Liver (tissue), 9 donors: Measurements from ENCODE around the gene CACNG4. TPM values are rescaled to one million over a fixed set of nuclear protein-coding genes. Genes with fewer than 3 reads are reported as not detected.

ENCODE experiments used
- DNase-seq: peaks from one replicate; pipeline ENCODE4 v3.0.0-alpha.2; 2017; ENCODE audit warnings: low spot score
- H3K27ac ChIP-seq, 2 donors: one replicate each; pipeline ENCODE4 v1.7.0; 2013; ENCODE audit warnings: inconsistent platforms in 2 of 2, low read length in 2 of 2, control low read depth in 1 of 2, low read depth in 1 of 2, mild to moderate bottlenecking in 1 of 2
- H3K27me3 ChIP-seq, 4 donors: one replicate each; pipeline versions ENCODE4 v1.6.1 to v1.7.0; 2013; ENCODE audit warnings: low read length in 3 of 4, inconsistent platforms in 1 of 4, mild to moderate bottlenecking in 1 of 4, moderate library complexity in 1 of 4; ENCODE audit not compliant: control insufficient read depth in 4 of 4, insufficient read depth in 4 of 4
- H3K36me3 ChIP-seq, 4 donors: one replicate each; pipeline versions ENCODE4 v1.6.1 to v1.7.0; 2013; ENCODE audit warnings: low read length in 3 of 4, mild to moderate bottlenecking in 3 of 4, low read depth in 1 of 4, moderate library complexity in 1 of 4; ENCODE audit not compliant: control insufficient read depth in 4 of 4, insufficient read depth in 3 of 4
- H3K4me1 ChIP-seq, 4 donors: one replicate each; pipeline versions ENCODE4 v1.6.1 to v1.7.0; 2013; ENCODE audit warnings: low read length in 3 of 4, mild to moderate bottlenecking in 3 of 4, moderate library complexity in 1 of 4; ENCODE audit not compliant: control insufficient read depth in 4 of 4, insufficient read depth in 4 of 4
- H3K4me3 ChIP-seq, 3 donors: one replicate each; pipeline versions ENCODE4 v1.6.1 to v1.7.0; 2013; ENCODE audit warnings: low read length in 3 of 3, control low read depth in 1 of 3, low read depth in 1 of 3, mild to moderate bottlenecking in 1 of 3
- H3K9ac ChIP-seq, 2 donors: one replicate each; pipeline ENCODE4 v1.7.0; 2013; ENCODE audit warnings: low read length in 2 of 2, mild to moderate bottlenecking in 2 of 2, moderate library complexity in 2 of 2, control low read depth in 1 of 2, low read depth in 1 of 2
- H3K9me3 ChIP-seq, 4 donors: one replicate each; pipeline versions ENCODE4 v1.6.1 to v1.7.0; 2013; ENCODE audit warnings: low read length in 3 of 4; ENCODE audit not compliant: control insufficient read depth in 4 of 4
- ATF3 ChIP-seq: IDR thresholded peaks from 2 replicates; pipeline ENCODE4 v1.6.1; 2016; ENCODE audit warnings: antibody characterized with exemption
- CTCF ChIP-seq: fragments of 150-350 bp; IDR thresholded peaks from 2 replicates; pipeline ENCODE4 v1.5.1; 2017; ENCODE audit warnings: improper control_type of control experiment, low read depth, low read length; ENCODE audit not compliant: missing input control
- EGR1 ChIP-seq, 2 donors: IDR thresholded peaks; 2 replicates each; pipeline ENCODE4 v1.6.1; 2016 to 2018; ENCODE audit warnings: antibody characterized with exemption in 2 of 2, low read depth in 2 of 2
- FOXA1 ChIP-seq: IDR thresholded peaks from 2 replicates; pipeline ENCODE4 v1.6.1; 2016; ENCODE audit warnings: antibody characterized with exemption
- FOXA2 ChIP-seq: IDR thresholded peaks from 2 replicates; pipeline ENCODE4 v1.6.1; 2016; ENCODE audit warnings: antibody characterized with exemption
- GABPA ChIP-seq, 2 donors: IDR thresholded peaks in 1 of 2; conservative IDR thresholded peaks in 1 of 2; 2 replicates each; pipeline ENCODE4 v1.6.1; 2016; ENCODE audit warnings: antibody characterized with exemption in 2 of 2, mild to moderate bottlenecking in 1 of 2, moderate library complexity in 1 of 2
- HNF4A ChIP-seq, 2 donors: conservative IDR thresholded peaks; 2 replicates each; pipeline ENCODE4 v1.6.1; 2016; ENCODE audit warnings: antibody characterized with exemption in 2 of 2, mild to moderate bottlenecking in 2 of 2
- HNF4G ChIP-seq: IDR thresholded peaks from 2 replicates; pipeline ENCODE4 v1.6.1; 2016; ENCODE audit warnings: antibody characterized with exemption
- JUND ChIP-seq, 2 donors: IDR thresholded peaks; 2 replicates each; pipeline ENCODE4 v1.6.1; 2016; ENCODE audit warnings: antibody characterized with exemption in 2 of 2
- MAX ChIP-seq: IDR thresholded peaks from 2 replicates; pipeline ENCODE4 v1.6.1; 2016; ENCODE audit warnings: antibody characterized with exemption
- NR2F2 ChIP-seq: IDR thresholded peaks from 2 replicates; pipeline ENCODE4 v1.6.1; 2016; ENCODE audit warnings: antibody characterized with exemption
- RAD21 ChIP-seq, 2 donors: IDR thresholded peaks; 2 replicates each; pipeline ENCODE4 v1.6.1; 2016; ENCODE audit warnings: antibody characterized with exemption in 2 of 2, mild to moderate bottlenecking in 2 of 2
- REST ChIP-seq: IDR thresholded peaks from 2 replicates; pipeline ENCODE4 v1.6.1; 2016; ENCODE audit warnings: antibody characterized with exemption, mild to moderate bottlenecking
- RXRA ChIP-seq, 2 donors: IDR thresholded peaks; 2 replicates each; pipeline ENCODE4 v1.6.1; 2017 to 2018; ENCODE audit warnings: antibody characterized with exemption in 2 of 2, mild to moderate bottlenecking in 1 of 2
- SP1 ChIP-seq: IDR thresholded peaks from 2 replicates; pipeline ENCODE4 v1.6.1; 2018; ENCODE audit warnings: antibody characterized with exemption, mild to moderate bottlenecking
- TAF1 ChIP-seq: conservative IDR thresholded peaks from 2 replicates; pipeline ENCODE4 v1.6.1; 2016; ENCODE audit warnings: antibody characterized with exemption, mild to moderate bottlenecking
- YY1 ChIP-seq: IDR thresholded peaks from 2 replicates; pipeline ENCODE4 v1.6.1; 2016; ENCODE audit warnings: antibody characterized with exemption, mild to moderate bottlenecking
- ZBTB33 ChIP-seq: IDR thresholded peaks from 2 replicates; pipeline ENCODE4 v1.6.1; 2016; ENCODE audit warnings: antibody characterized with exemption
- WGBS: extraction: QIAGEN DNeasy Blood & Tissue Kit; methylation state at CpG from one replicate; pipeline ENCODE4 v1.1.7; 2013; 5-methylcytosine and 5-hydroxymethylcytosine counted together
- polyA plus RNA-seq, 2 donors: library from polyadenylated mRNA; stranded (reverse) in 1 of 2; unstranded in 1 of 2; fragments of 200-250 nt in 1 of 2; fragments of >200 nt in 1 of 2; fragmentation: Nextera tagmentation in 1 of 2; extraction: Ambion mirVana in 1 of 2; gene quantifications; one replicate each; pipeline versions ENCODE4 v1.2.1 to v1.2.3, GENCODE V29; 2013 to 2015
- total RNA-seq, 2 donors: library from RNA; depleted of rRNA; stranded (reverse); fragments of >200 nt; gene quantifications; one replicate each; pipeline ENCODE4 v1.2.3, GENCODE V29; 2014
- donor health status: healthy.
- donor health status: healthy.
- donor health status: healthy.
- donor health status: healthy.
- donor health status: healthy.

The CACNG4 gene
- total and polyA plus RNA-seq, 4 donors: 0.02 to 0.09 (median 0.08) TPM; not detected in 1

GRCh38 chr17:66960613-66961012 lies 3.9 kb upstream of the CACNG4 start:
- Histone ChIP-seq H3K27ac (no peak overlapping the region), H3K9me3 (no peaks in the 10 kb centered on the region), H3K9ac (no peak overlapping the region), H3K27me3 (peaks cover 0 to 3% (median 1%) of the 10 kb centered on the region in 4 donors), H3K4me1 (peaks cover under 1 to 11% (median 6%) of the 10 kb centered on the region in 4 donors), H3K4me3 (no peak overlapping the region), H3K36me3 (no peaks in the 10 kb centered on the region)
- no peak for DNase-seq
- TF ChIP-seq SP1 (no peak), RAD21 (IDR thresholded peaks at IDR 0.05) (no peak), ATF3 (no peak), HNF4G (no peak), MAX (no peak)
- 71% methylated on average over 8 of the region's 8 CpGs for WGBS

GRCh38 chr17:66963521-66963908 lies 992 bp upstream of the CACNG4 start:
- peaks cover 0 to 9% (median 3%) of the 10 kb centered on the region in 4 donors for H3K27me3 ChIP-seq
- no peak for DNase-seq
- WGBS: 16% methylated on average over 8 of the region's 8 CpGs
- H3K9ac ChIP-seq: no peak overlapping the region
- H3K9me3 ChIP-seq: no peaks in the 10 kb centered on the region
- H3K36me3 ChIP-seq: no peaks in the 10 kb centered on the region
- TF ChIP-seq ATF3: no peak
- TF ChIP-seq HNF4G: no peak
- TF ChIP-seq RAD21 (IDR thresholded peaks at IDR 0.05): no peak
- TF ChIP-seq JUND (IDR thresholded peaks at IDR 0.05): no peak
- TF ChIP-seq ZBTB33: no peak
- no peak for TF ChIP-seq GABPA (IDR thresholded peaks at IDR 0.05 in 1 of 2, conservative IDR thresholded peaks at IDR 0.05 in 1 of 2)
- no peak for TF ChIP-seq CTCF
- TF ChIP-seq FOXA2: no peak
- no peak for TF ChIP-seq NR2F2
- no peak for TF ChIP-seq EGR1 (IDR thresholded peaks at IDR 0.05; ENCODE audit: low read depth in 2 of 2)
- TF ChIP-seq MAX: no peak
- no peak for TF ChIP-seq FOXA1
- no peak for TF ChIP-seq TAF1
- no peak for TF ChIP-seq REST
- no peak for TF ChIP-seq SP1
- no peak for TF ChIP-seq YY1
- no peak for TF ChIP-seq HNF4A (conservative IDR thresholded peaks at IDR 0.05)
- TF ChIP-seq RXRA (IDR thresholded peaks at IDR 0.05): no peak
- H3K4me3 ChIP-seq: no peak overlapping the region
- H3K4me1 ChIP-seq: peaks cover 7 to 20% (median 11%) of the 10 kb centered on the region in 4 donors
- H3K27ac ChIP-seq: no peak overlapping the region
